GM12801 (cell line): ENCODE data around the gene CSNK1D.

ENCODE experiments used
- CTCF ChIP-seq: IDR thresholded peaks from one replicate; pipeline ENCODE4 v1.5.1; 2011; ENCODE audit warnings: control low read depth; ENCODE audit not compliant: insufficient read length; ENCODE audit errors: extremely low read depth

Gene CSNK1D

DNA sequence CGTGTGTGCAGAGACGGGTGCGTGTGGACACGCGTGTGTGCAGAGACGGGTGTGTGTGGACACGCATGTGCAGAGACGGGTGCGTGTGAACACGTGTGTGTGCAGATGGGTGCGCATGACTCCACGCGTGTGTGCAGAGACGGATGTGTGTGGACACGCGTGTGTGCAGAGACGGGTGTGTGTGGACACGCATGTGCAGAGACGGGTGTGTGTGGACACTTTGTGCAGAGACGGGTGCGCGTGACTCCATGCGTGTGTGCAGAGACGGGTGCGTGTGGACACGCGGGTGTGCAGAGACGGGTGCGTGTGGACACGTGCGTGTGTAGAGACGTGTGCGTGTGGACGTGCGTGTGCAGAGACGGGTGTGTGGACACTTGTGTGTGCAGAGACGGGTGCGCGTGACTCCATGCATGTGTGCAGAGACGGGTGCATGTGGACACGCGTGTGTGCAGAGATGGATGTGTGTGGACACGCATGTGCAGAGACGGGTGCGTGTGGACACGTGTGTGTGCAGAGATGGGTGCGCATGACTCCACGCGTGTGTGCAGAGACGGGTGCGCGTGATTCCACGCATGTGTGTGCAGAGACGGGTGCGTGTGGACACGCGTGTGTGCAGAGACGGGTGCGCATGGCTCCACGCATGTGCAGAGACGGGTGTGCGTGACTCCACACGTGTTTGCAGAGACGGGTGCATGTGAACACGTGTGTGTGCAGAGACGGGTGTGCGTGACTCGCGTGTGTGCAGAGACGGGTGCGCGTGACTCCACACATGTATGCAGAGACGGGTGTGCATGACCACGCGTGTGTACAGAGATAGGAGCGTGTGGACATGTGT, 45.5 kb upstream of the CSNK1D start:
- TF ChIP-seq CTCF = no peak

GRCh38 chr17:82318169-82318498, 44.6 kb upstream of the CSNK1D start:
- TF ChIP-seq CTCF = no peak

DNA sequence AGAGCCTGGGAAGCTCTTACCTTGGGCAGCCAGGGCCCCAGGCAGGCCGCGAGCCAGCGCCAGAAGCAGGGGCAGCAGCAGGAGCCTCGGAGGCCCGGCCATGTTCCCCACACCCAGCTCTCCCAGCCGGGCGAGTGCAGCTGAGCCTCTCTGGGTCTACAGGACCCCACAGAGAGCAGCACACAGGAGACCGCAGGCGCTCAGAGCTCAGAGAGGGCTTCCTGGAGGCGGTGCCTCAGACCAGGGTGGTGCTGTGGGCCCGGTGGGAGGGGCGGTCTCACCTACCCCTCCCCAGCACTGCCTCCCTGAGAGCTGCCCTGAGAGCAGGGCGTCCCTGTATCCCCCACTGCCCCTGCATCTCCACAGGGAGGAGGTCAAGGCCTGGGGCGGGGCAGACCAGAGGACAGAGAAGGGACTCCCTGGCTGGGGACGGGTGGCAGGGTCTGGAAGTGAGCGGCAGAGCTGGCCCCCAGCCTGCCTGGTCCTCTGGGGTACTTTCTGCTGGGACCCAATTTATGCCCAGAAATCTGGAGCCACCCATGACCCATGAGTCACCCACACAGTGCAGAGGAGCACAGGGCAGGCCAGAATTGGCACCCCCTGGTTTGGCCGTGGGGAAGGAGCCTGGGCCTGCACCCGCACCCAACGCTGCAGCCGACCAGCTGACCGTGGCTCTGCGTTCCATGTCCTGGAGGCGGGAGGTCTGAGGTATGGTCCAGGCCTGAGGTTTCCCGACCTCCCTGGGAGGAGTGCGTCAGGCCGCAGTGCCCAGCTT, 44.1 kb upstream of the CSNK1D start, which contains the start of gene CD7:
Gene CD7 (minus strand): TSS at position 215 of the 775 bp plus-strand sequence. CDS start 113 bp downstream, at position 102.
- no peak for TF ChIP-seq CTCF

- no peak for TF ChIP-seq CTCF
Observed at GRCh38 chr17:82316651-82317393, 43.3 kb upstream of the CSNK1D start.

GRCh38 chr17:82315703-82316358, 42.3 kb upstream of the CSNK1D start:
- no peak for TF ChIP-seq CTCF

- TF ChIP-seq CTCF = no peak
Observed at GRCh38 chr17:82314727-82315605, 41.5 kb upstream of the CSNK1D start.
